HepG2 (cell line): ENCODE data around the gene TOPBP1. TPM values are rescaled to one million over a fixed set of nuclear protein-coding genes. Genes with fewer than 3 reads are reported as not detected.

Experiments used
- ARID4A ChIP-seq: sonication (generic); formaldehyde crosslinking; IDR thresholded peaks from 2 replicates; pipeline ENCODE4 v1.5.0; 2020; ENCODE audit warnings: mild to moderate bottlenecking, missing genetic modification reagents, borderline replicate concordance
- BCL3 ChIP-seq: sonication (generic); formaldehyde crosslinking; IDR thresholded peaks from 2 replicates; pipeline ENCODE4 v1.5.1; 2020; ENCODE audit warnings: mild to moderate bottlenecking, missing genetic modification reagents, moderate library complexity
- CCDC6 ChIP-seq: sonication (generic); formaldehyde crosslinking; IDR thresholded peaks from 2 replicates; pipeline ENCODE4 v1.8.1; 2022; ENCODE audit warnings: mild to moderate bottlenecking, missing genetic modification reagents, moderate library complexity
- CHD4 ChIP-seq: fragments of 200-600 bp; sonication (generic); IDR thresholded peaks from 2 replicates; pipeline ENCODE4 v1.7.0; 2017; ENCODE audit warnings: mild to moderate bottlenecking, low read length, borderline replicate concordance
- GATAD1 ChIP-seq: IDR thresholded peaks from 2 replicates; pipeline ENCODE4 v1.6.1; 2016; ENCODE audit warnings: missing genetic modification reagents, missing compliant biosample characterization
- HNF4G ChIP-seq, 2 experiments: sonication (generic) in 1 of 2; formaldehyde crosslinking in 1 of 2; IDR thresholded peaks; 2 replicates each; pipeline versions ENCODE4 v1.4.0 to v1.6.1; 2011 to 2020; ENCODE audit warnings: borderline replicate concordance in 2 of 2, low read depth in 2 of 2, mild to moderate bottlenecking in 2 of 2, low read length in 1 of 2, missing genetic modification reagents in 1 of 2, moderate library complexity in 1 of 2
- JARID2 ChIP-seq: sonication (generic); formaldehyde crosslinking; IDR thresholded peaks from 2 replicates; pipeline ENCODE4 v1.8.1; 2023; ENCODE audit warnings: missing genetic modification reagents, inconsistent platforms; ENCODE audit not compliant: insufficient replicate concordance
- JUN ChIP-seq: sonication (generic); formaldehyde crosslinking; IDR thresholded peaks from 2 replicates; pipeline ENCODE4 v1.4.0; 2020; ENCODE audit warnings: mild to moderate bottlenecking, missing genetic modification reagents
- NCOA1 ChIP-seq: sonication (generic); formaldehyde crosslinking; IDR thresholded peaks from 2 replicates; pipeline ENCODE4 v1.9.0; 2021; ENCODE audit warnings: missing genetic modification reagents
- NR3C1 ChIP-seq: sonication (generic); formaldehyde crosslinking; IDR thresholded peaks from 2 replicates; pipeline ENCODE4 v1.4.0; 2020; ENCODE audit warnings: missing genetic modification reagents
- SIX4 ChIP-seq: sonication (generic); formaldehyde crosslinking; IDR thresholded peaks from 2 replicates; pipeline ENCODE4 v1.4.0; 2020; ENCODE audit warnings: missing genetic modification reagents
- STAT5B ChIP-seq: sonication (generic); formaldehyde crosslinking; IDR thresholded peaks from 2 replicates; pipeline ENCODE4 v1.4.0; 2020; ENCODE audit warnings: missing genetic modification reagents
- XBP1 ChIP-seq: sonication (generic); formaldehyde crosslinking; IDR thresholded peaks from 2 replicates; pipeline ENCODE4 v1.5.0; 2020; ENCODE audit warnings: missing genetic modification reagents
- ZKSCAN8 ChIP-seq: IDR thresholded peaks from 2 replicates; pipeline ENCODE4 v1.6.1; 2016; ENCODE audit warnings: borderline replicate concordance, missing genetic modification reagents, missing compliant biosample characterization
- ZNF230 ChIP-seq: sonication (generic); formaldehyde crosslinking; IDR thresholded peaks from 2 replicates; pipeline ENCODE4 v1.4.0; 2020; ENCODE audit warnings: mild to moderate bottlenecking, missing genetic modification reagents
- ZSCAN9 ChIP-seq: IDR thresholded peaks from 2 replicates; pipeline ENCODE4 v1.6.1; 2016; ENCODE audit warnings: borderline replicate concordance
- polyA plus RNA-seq, 8 experiments: library from polyadenylated mRNA; depleted of rRNA in 3 of 8; stranded (reverse) in 7 of 8; unstranded in 1 of 8; fragments of >200 nt; fragmentation: Illumina TruSeq in 4 of 8; extraction: Trizol in 4 of 8; gene quantifications; 2 replicates each; pipeline versions ENCODE4 v1.2.1 to v1.2.3, GENCODE V29; 2011 to 2016; ENCODE audit warnings: low read depth in 4 of 8, missing spikeins in 1 of 8, mixed read lengths in 1 of 8; ENCODE audit not compliant: insufficient read depth in 1 of 8
- total RNA-seq, 5 experiments: library from RNA; depleted of rRNA; stranded (reverse); fragments of >200 nt; fragmentation: Illumina TruSeq; extraction: Trizol; gene quantifications; 2 replicates each; pipeline ENCODE4 v1.2.3, GENCODE V29; 2016; ENCODE audit warnings: low read depth in 1 of 5
- TF ChIP-seq, protein P1 (sequence below): sonication (generic); formaldehyde crosslinking; IDR thresholded peaks from 2 replicates; pipeline ENCODE4 v1.4.0; 2020; ENCODE audit warnings: missing genetic modification reagents
- TF ChIP-seq, protein P2 (sequence below): sonication (generic); formaldehyde crosslinking; IDR thresholded peaks from 2 replicates; pipeline ENCODE4 v1.8.0; 2022; ENCODE audit warnings: mild to moderate bottlenecking, missing genetic modification reagents, borderline replicate concordance

Gene TOPBP1
- total and polyA plus RNA-seq, 2 of the 13 experiments (the other 11 are each of a cell fraction or from before 2014, with no cell fraction given) = 24.3 to 42.9 TPM

- TF ChIP-seq, protein P1, sequence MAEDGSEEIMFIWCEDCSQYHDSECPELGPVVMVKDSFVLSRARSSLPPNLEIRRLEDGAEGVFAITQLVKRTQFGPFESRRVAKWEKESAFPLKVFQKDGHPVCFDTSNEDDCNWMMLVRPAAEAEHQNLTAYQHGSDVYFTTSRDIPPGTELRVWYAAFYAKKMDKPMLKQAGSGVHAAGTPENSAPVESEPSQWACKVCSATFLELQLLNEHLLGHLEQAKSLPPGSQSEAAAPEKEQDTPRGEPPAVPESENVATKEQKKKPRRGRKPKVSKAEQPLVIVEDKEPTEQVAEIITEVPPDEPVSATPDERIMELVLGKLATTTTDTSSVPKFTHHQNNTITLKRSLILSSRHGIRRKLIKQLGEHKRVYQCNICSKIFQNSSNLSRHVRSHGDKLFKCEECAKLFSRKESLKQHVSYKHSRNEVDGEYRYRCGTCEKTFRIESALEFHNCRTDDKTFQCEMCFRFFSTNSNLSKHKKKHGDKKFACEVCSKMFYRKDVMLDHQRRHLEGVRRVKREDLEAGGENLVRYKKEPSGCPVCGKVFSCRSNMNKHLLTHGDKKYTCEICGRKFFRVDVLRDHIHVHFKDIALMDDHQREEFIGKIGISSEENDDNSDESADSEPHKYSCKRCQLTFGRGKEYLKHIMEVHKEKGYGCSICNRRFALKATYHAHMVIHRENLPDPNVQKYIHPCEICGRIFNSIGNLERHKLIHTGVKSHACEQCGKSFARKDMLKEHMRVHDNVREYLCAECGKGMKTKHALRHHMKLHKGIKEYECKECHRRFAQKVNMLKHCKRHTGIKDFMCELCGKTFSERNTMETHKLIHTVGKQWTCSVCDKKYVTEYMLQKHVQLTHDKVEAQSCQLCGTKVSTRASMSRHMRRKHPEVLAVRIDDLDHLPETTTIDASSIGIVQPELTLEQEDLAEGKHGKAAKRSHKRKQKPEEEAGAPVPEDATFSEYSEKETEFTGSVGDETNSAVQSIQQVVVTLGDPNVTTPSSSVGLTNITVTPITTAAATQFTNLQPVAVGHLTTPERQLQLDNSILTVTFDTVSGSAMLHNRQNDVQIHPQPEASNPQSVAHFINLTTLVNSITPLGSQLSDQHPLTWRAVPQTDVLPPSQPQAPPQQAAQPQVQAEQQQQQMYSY = no peak
- 0 out of 2 replicates have a peak, but pooled peaks have one; percentile 27 for TF ChIP-seq NCOA1 (CRISPR knock-in tag)
- peak; percentile 44; the same call in 1 of the 2 replicates for TF ChIP-seq ZNF230 (CRISPR knock-in tag)
- TF ChIP-seq SIX4 = peak; percentile 16; the same call in 1 of the 2 replicates
- no peak for TF ChIP-seq JARID2
- no peak for TF ChIP-seq ZKSCAN8 (CRISPR knock-in tag)
- no peak for TF ChIP-seq XBP1 (CRISPR knock-in tag)
- TF ChIP-seq ZSCAN9 (CRISPR knock-in tag) = no peak
- no peak for TF ChIP-seq CCDC6 (CRISPR knock-in tag)
- TF ChIP-seq BCL3 (CRISPR knock-in tag) = no peak
- TF ChIP-seq CHD4 = 0 out of 2 replicates have a peak, but pooled peaks have one; percentile 43
- TF ChIP-seq, protein P2, sequence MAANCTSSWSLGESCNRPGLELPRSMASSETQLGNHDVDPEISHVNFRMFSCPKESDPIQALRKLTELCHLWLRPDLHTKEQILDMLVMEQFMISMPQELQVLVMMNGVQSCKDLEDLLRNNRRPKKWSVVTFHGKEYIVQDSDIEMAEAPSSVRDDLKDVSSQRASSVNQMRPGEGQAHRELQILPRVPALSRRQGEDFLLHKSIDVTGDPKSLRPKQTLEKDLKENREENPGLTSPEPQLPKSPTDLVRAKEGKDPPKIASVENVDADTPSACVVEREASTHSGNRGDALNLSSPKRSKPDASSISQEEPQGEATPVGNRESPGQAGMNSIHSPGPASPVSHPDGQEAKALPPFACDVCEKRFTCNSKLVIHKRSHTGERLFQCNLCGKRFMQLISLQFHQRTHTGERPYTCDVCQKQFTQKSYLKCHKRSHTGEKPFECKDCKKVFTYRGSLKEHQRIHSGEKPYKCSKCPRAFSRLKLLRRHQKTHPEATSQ (CRISPR knock-in tag) = no peak
- TF ChIP-seq STAT5B (CRISPR knock-in tag) = no peak
- peak; percentile 54; the same call in 1 of the 2 replicates for TF ChIP-seq HNF4G (IDR thresholded peaks at IDR 0.05; ENCODE audit: borderline replicate concordance, low read depth, low read length)
- no peak for TF ChIP-seq HNF4G (CRISPR knock-in tag; IDR thresholded peaks at IDR 0.05; ENCODE audit: borderline replicate concordance, low read depth)
- peak; percentile 60; the same call in 1 of the 2 replicates for TF ChIP-seq ARID4A (CRISPR knock-in tag)
- TF ChIP-seq NR3C1 (CRISPR knock-in tag) = no peak
- 0 out of 2 replicates have a peak, but pooled peaks have one; percentile 11 for TF ChIP-seq GATAD1 (CRISPR knock-in tag)
- no peak for TF ChIP-seq JUN
Observed at GRCh38 chr3:133675631-133676335, 14.0 kb upstream of the TOPBP1 start (continued).
